Hematopoietic multipotent progenitor cell treated with erythropoietin and hydrocortisone succinate and interleukin-3 and kit ligand, for 4 days (in vitro differentiated cells): Measurements from ENCODE around the gene OTULINL.
A peak's percentile ranks its signal among the peaks of the same experiment; 100 is the strongest.

Experiments
- DNase-seq: peaks from one replicate; pipeline ENCODE4 v3.0.0-alpha.2; 2015

Gene OTULINL

DNA sequence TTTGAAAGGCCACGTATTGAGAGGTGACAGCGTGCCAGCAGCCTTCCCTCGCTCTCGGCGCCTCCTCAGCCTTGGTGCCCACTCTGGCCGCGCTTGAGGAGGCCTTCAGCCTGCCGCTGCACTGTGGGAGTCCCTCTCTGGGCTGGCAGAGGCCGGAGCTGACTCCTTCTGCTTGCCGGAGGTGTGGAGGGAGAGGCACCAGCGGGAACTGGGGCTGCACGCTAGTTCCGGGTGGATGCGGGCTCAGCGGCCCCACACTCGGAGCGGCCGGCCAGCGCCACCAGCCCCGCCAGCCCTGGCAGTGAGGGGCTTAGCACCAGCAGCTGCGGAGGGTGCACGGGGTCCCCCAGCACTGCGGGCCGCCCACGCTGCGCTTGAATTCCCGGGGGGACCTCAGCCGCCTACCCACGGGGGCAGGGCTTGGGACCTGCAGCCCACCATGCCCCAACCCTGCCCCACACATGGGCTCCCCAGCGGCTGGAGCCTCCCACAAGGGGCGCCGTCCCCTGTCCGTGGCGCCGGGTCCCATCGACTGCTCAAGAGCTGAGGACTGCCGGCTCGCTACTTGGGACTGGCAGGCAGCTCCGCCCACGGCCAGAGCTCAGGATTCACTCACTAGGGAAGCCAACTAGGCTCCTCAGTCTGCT lies 4.4 kb upstream of the OTULINL start:
- no peak for DNase-seq

DNA sequence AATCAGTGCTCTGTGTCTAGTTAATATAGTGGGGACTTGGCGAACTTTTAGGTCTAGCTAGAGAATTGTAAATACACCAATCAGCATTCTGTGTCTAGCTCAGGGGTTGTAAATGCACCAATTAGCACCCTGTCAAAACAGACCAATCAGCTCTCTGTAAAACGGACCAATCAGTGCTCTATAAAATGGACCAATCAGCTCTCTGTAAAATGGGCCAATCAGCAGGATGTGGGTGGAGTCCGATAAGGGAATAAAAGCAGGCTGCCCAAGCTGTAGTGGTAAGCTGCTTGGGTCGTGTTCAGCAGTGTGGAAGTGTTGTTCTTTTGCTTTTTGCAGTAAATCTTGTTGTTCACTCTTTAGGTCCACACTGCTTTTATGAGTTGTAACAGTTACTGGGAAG lies 3.6 kb upstream of the OTULINL start:
- DNase-seq: no peak

DNA sequence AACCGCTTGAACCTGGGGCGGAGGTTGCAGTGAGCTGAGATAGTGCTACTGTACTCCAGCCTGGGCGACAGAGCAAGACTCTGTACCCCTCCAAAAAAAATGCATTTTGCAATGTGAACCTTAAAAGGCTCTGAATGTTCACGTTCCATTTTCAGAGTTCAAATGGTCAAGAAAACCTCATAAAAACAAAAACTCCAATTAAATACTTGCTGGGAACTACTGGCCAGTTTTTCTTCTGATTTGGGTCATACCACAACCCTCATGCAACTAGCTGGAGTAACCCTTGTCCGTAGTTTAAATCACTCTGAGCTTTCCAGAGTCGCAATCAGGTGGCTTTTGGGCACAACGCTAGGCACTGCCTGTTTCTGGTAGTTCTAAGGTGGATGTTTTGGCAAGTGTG lies 2.3 kb upstream of the OTULINL start:
- no peak for DNase-seq

DNA sequence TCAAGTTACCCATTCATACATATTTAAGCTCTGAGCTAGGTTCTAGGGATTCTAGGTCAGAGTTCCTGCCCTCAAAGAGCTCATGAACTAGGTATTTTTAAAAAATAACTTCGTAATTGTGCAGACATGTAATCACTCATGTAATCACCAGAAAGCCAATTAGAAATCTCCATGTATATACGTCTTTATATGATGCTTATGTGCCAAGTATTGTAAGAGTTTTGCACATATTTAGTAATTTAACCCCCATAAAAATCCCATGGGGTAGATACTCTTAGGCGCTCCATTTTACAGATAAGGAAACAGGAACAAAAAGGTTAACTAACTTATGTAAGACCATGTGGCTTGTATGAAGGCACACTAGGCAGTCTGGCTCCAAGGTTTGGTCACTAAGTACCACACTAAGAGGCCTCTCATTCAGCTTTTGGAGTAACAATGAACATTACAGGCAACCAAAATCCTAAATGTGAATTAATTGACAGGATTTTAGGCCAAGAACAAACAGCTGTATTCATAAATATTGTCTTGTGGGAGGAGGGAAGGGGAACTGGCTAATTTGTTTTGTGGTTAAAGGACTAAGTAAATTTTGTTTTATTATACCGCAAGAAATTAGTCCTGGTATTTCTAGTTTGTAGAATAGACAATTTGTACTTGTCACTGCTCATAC lies 1.7 kb upstream of the OTULINL start:
- DNase-seq: peak; percentile 44

DNA sequence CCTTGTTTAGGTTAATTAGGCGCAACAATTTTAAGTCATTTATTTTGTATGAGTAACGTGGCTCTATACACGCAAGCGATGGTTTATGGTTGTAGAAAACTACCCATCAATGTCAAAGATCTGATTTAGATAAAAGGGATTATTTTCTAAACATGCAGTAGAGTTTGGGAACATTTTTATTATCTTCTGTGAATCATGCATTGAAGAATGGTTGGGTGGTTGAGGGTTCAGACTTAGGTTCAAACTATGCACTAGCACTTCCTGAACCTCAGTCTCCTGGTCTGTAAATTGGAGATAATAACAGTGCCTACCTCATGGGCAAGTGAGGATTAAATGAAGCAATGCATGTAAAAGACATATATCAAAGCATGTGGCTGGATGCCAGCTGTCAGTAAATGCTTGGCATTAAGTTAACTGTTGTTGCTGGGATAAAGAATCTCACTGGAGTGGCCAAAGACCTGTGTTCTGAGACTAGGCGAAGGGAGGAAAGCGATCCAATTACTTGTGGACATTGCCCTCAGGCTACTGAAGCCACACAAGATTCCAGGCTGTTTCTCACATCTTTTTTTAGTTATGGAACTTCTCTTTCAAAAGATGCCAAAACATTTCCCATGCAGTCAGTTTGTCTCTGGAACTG lies 1.1 kb upstream of the OTULINL start:
- peak; percentile 44 for DNase-seq

DNA sequence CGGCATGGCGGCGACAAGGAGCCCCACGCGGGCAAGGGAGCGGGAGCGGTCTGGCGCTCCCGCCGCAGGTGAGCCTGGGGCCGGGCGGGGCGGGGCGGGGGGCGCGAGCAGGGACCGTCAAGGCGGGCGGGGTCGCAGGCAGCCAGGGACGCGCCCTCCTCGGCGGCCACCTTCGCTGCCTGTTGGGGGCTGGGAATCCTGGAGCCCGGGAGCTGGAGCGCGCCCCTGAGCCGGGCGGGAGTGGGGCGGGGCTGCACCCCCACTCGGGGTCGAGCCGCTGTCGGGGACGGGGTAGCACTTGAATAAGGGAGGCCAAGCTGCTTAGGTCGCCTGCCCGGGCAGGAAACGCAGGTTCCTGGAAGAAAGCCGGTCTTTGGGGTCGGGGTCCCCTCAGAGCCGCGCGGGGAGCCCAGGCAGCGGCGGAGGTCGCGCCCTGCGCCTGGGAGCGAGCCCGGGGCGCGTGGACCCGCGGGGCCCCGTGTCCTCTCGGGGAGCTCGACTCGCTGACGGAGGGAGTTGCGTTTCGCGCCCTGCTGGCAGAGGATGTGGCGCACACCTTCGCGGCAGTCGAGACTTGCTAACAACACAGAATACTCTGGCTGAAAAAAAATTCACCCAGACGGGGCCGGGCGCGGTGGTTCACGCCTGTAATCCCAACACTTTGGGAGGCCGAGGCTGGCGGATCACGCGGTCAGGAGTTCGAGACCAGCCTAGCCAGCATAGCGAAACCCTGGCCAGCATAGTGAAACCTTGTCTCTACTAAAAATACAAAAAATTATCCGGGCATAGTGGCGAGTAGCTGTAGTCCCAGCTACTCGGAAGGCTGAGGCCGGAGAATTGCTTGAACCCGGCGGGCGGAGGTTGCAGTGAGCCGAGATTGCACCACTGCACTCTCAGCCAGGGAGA lies 552 bp downstream of the OTULINL start:
- DNase-seq: peak; percentile 85

DNA sequence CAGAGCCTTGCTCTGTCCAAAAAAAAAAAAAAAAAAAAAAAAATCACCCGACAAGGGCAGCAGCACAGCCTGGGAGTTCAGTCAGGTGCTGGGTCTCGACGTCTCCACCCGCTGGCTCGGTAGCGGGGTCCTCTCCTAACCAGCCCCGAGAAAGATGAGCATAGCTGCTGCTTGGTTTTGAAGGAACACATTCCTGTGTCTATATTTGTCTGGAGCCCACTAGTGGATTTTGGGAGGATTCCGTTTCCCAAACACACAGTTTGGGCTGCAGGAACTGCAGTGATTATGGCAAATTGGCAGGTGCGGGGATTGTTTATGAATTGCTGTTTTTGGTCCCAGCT lies 1.2 kb downstream of the OTULINL start:
- no peak for DNase-seq

DNA sequence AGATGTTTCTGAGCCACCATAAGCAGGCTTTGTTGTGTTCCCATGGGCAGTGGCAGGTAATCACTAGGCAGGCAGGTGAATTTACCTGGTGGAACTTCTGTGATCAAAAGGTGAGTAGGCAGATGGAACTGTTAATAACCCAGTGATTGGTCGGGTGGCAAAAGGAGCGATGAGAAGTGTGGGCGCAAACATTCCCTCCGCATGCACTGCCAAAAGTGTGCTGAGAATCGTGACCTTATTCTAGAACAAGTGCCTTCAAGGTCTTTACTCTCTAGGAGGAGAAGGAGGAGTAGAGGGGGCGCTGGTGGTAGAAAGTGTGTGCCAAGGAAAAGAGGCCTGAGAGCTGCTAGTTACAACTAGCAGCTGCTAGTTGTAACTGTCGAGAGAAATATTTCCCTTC lies 3.3 kb downstream of the OTULINL start:
- DNase-seq: no peak

DNA sequence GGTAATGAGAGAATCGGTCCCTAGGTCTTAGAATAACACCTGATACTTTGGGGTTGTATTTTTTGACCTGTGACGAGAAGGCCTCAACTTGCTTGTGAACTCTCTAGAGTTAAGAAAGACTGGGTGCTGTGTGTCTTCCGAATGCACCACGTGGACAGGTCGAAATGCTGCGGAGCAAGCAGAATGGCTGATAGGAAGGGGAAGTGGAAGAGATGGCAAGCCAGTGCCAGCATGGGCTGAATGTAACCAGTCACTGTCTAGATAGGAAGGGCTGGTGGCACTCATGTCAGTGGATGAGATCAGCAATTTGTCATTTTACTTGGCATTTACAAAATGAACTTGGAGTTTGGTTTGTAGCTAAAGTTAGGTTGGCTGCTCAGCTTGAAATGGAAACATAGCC lies 5.6 kb downstream of the OTULINL start:
- peak; percentile 29 for DNase-seq

DNA sequence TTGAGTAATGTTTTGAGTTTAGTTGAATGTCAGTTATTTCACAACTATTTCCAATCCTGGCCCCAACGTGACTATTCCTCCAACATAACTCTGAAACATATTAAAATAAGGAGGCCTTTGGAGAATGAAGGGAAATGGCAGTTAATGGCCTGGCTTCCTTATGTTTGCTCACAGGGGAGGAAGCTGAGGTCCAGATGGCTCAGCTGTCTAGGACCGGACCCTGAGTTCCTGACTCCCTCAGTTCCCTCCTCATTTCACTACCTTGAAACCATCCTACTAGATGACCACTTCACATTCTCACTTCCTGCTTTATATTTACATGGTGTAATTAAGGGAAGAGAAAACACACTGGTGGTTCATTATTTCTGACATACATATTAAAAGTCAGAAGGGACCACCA lies 6.6 kb downstream of the OTULINL start:
- DNase-seq: peak; percentile 33

DNA sequence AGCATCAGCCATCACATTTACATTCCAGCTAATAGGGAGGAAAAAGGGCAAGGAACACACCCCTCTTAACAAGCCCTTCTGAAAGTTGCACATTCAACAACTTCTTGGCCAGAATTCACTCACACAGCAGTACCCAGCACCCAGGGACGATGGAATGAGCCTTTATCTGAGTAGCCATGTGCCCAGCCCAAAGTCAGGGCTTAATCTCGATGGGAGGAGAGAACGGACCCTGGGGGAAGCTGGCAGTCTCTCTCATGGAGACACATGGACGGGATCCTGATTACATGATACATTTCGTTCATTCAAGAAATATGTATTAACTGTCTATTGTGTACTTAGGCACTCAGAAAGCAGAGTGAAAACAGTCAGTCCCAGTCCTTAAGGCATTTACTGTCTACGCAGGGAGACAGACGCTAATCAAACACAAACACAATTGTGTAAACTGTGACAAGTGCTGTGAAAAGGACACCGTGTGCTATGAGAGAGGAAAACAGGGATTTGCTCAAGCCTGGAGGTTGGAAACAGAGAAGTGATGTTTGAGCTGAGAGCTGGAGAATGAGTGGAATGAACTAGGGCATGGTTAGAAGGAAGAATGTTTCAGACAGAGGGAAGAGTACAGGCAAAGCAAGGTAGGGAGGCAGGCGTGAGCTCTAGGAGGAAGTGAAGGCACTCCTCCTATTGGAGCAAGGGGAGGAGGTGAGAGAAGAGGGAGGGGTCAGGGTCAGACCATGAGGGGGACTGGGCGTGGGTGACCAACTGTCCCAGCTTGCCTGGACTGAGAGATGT lies 7.4 kb downstream of the OTULINL start:
- no peak for DNase-seq

DNA sequence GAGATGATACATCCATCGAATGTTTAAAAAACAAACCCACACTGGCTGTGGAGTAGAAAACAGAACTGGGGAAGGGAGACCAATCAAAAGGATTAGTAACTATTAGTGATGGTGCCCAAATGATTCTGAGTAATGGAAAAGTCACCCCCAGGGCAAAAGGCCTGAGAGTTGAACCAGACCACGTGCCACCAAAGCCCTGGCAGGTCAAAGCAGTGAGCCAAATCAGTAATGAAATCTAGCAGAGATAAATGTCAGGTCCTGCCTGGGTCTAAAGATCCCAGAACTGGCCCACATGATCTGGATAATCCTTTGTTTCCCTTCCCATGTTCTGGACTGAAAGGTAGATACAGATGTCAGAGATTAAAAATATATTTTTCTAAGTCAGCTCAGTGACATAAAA lies 9.4 kb downstream of the OTULINL start:
- DNase-seq: no peak

DNA sequence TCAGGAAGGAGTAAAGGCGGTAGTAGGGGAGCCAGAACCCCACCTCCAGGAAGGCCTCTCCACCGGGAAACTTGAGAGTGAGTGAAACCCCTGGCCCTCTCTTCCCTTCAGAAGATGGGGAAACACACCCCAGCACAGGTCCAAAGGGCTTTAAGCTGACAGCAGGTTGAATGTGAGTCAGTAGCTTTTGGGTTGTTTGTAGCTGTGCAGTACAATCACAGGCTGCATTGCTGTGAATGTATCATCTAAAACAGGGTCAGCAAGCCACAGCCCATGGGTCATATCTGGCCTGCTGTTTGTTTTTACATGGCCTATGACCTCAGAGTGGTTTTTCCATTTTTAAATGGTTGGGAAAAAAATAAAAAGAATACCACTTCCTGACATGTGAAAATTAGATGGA lies 10.0 kb downstream of the OTULINL start:
- DNase-seq: no peak

DNA sequence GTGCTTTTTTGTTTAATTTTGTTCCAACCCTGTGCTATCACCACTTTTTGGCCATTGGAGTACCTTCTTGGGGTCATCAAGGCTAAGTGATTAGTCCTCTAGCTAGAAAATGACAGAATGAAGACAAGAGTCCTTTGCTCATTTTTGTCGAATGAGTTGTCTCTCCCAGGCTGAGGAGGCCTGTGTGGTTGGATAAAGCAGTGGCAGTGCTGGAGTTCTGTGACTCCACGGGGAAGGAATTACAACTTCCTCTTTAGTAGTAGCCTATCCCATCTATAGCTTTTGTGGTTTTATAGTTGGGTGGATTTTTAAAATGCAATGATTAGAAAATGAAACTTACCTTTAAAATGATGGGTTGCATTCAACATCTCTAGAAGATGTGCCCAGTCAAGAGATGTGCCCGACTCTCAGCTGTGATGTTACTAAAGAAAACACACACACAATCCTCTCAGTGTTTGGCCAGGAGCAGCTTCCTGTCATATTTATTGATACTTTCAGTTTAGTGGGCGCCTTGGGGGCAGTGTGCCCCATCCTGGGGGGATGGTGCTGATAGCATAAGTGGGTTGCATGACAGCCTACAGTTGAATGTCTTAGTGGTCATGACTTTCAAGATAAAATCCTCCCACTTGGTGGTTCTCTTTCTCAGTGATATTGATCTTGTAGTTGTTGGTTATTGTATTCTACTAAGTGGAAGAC lies 11.9 kb downstream of the OTULINL start:
- DNase-seq: peak; percentile 79

DNA sequence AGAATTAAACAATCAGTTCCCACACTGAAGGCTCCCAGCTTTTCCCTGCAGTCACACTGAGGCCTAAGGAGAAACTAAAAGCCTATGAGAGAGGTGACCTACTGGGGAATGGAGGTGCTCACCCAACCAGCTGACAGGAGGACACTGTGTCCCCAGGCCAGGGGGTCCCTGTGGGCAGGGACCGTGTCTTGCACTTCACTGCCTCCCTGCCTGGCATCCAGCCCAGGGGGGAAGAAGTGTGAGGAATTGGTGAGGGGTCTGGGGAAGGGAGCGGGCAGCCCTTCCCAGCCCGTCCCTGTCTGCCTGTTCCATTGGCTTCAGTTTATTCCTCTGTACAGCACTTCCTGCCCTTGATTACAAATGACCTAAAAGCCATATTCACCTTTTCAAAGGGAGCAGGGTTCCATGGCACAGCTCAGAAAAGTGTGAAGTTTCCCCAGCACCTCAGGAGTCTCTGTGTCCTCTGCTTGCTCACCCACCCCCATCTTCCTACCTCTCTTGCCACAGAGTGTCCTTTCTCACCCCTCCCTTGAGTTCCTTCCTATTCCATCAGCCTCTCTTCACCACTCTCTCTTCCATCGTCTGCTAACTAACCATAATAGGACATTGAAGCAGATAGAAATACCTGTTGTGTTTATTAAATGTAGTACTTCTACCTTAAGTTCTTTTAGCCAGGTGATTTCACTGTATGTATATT lies 12.9 kb downstream of the OTULINL start:
- no peak for DNase-seq

DNA sequence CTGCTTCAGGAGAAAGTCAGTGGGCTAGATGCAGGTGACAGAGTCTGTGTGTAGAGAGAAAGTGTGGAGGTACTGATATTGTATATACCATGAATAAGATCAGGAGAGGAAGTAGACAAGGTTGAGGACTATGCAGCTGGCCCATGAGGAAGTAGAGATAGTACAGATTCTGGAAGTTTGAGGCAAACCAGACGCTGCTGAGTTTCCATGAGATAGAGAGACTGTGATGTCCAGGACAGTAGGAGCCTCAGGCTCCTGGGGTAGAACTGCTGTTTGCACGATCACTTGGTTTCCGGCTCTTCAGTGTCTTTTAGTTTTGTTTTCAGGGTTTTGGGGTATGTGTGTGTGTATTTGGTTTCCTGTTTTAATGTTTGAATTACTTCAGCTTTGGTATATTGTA lies 13.6 kb downstream of the OTULINL start:
- peak; percentile 90 for DNase-seq

DNA sequence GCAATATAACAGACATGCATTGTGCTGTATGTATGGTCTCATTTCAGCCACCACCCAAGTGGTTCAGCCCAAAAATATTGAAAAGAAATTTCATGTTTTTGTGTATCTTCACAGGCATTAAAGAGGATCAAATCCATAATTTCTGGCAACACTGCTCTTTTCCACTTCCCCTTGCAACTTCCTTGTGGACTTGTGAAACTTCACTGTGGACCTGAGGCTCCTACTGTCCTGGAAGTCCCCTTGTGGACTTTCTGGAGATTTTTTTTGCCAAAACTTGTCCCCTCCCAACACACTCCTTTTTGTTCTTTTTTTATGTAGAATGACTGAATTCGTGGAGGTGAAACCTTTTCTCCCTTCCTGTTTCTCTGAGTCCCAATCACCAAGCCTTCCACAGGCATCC lies 14.3 kb downstream of the OTULINL start:
- no peak for DNase-seq

DNA sequence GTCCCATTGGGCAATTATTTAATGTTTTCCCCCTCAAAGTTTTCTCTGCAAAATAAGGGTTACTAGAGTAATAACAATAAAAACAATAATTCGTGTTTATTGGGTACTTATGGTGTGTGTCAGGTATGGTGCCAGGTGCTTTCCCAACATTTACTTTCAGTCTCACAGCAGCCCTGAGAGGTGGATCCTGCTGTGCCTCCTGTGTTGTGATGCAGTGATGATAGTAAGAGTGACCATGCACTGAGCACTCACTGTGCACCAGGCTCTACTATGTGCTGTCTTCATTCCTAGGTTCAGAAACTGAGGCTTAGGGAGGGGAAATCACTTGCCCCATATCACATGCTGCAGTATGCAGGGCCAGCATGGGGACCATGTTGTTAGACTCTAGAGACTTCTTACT lies 15.5 kb downstream of the OTULINL start:
- DNase-seq: no peak

DNA sequence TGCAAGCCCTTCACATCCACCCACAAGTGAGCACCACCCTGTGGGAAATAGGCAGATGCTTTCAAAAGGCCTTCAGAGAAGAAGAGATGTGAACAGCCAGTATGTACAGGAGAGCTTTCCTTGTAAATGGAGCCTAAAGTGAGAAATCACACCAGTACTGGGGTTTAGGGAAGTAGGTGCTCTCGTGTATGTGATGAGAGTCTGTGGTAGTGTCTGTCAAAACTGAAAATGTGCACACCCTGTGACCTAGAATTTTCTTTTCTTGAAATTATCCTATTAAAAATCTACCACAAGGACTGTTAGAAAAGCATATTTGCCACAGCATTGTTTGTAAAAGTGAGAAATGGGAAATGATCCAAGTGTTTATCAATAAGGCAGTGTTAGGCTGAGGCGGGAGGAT lies 16.6 kb downstream of the OTULINL start:
- DNase-seq: peak; percentile 39

DNA sequence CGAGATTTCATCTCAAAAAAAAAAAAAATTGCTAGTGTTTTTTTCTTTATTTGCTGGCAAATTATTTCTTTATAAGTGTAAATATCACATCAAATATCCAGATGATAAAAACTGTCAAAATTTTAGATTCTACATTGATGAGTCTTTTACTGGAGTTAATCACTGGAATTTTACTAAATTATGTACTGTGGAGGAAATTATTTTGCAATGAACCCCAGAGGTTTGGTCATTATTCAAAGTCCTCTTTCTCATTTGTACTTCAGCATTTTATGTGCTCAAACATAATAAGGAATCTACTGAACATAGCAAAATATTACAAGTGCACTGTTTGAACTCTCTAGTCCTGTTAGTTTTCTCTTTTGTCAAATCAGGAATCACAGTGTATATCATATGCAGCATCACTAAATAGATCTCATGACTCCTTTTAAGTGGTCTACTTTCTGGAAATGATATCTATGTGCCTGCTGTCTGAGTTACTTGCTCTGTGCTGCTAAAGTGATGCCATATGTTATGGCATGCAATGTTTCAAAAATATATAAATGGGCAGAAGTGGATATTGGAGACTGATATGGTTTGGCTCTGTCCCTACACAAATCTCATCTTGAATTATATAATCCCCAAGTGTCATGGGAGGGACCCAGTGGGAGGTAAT lies 18.0 kb downstream of the OTULINL start:
- DNase-seq: no peak

DNA sequence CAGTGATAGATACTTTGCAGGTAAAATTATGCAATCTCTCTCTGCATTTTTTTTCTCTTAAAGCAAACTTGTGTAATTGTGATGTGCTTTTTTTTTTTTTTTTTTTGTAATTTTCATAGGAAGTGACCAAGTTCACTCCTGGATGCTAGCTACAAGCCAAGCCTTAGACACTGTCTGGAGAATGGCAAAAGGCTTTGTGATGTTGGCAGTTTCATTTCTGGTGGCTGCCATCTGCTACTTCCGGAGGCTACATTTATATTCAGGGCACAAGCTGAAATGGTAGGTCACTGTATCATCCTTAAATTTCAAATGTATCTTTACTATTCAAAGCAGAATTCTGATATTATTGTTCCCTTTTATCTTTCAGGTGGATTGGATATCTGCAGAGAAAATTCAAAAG lies 19.3 kb downstream of the OTULINL start:
- DNase-seq: no peak
